ENCODE results near the gene CA10.

The CA10 gene

GRCh38 chr17:51721730-51722129, 436.8 kb downstream of the CA10 start:
- DNase-seq (ENCODE audit: low read depth), result no peak

GRCh38 chr17:51720439-51720838, 438.1 kb downstream of the CA10 start:
- DNase-seq (ENCODE audit: low read depth), result no peak

- DNase-seq (ENCODE audit: low read depth), result no peak
Observed at GRCh38 chr17:51718983-51719382, 439.5 kb downstream of the CA10 start.

GRCh38 chr17:51711581-51711980, 446.9 kb downstream of the CA10 start:
- no peak for DNase-seq (ENCODE audit: low read depth)

- no peak for DNase-seq (ENCODE audit: low read depth)
Observed at GRCh38 chr17:51710634-51710979, 447.9 kb downstream of the CA10 start.

GRCh38 chr17:51709694-51710633, 448.6 kb downstream of the CA10 start:
- no peak for DNase-seq (ENCODE audit: low read depth)

GRCh38 chr17:51707216-51707615, 451.3 kb downstream of the CA10 start:
- no peak for DNase-seq (ENCODE audit: low read depth)

GRCh38 chr17:51706093-51706492, 452.4 kb downstream of the CA10 start:
- DNase-seq (ENCODE audit: low read depth), result no peak

- no peak for DNase-seq (ENCODE audit: low read depth)
Observed at GRCh38 chr17:51703361-51704341, 454.9 kb downstream of the CA10 start.

- DNase-seq (ENCODE audit: low read depth), result no peak
Observed at GRCh38 chr17:51702963-51703360, 455.6 kb downstream of the CA10 start.

- no peak for DNase-seq (ENCODE audit: low read depth)
Observed at GRCh38 chr17:51701501-51701900, 457.0 kb downstream of the CA10 start.

GRCh38 chr17:51700011-51700760, 458.3 kb downstream of the CA10 start:
- no peak for DNase-seq (ENCODE audit: low read depth)

- DNase-seq (ENCODE audit: low read depth), result no peak
Observed at GRCh38 chr17:51699303-51699702, 459.2 kb downstream of the CA10 start.

GRCh38 chr17:51692917-51693316, 465.6 kb downstream of the CA10 start:
- no peak for DNase-seq (ENCODE audit: low read depth)

- no peak for DNase-seq (ENCODE audit: low read depth)
Observed at GRCh38 chr17:51687887-51688286, 470.6 kb downstream of the CA10 start.

GRCh38 chr17:51685287-51685909, 473.1 kb downstream of the CA10 start:
- DNase-seq (ENCODE audit: low read depth), result no peak

GRCh38 chr17:51684214-51684613, 474.3 kb downstream of the CA10 start:
- no peak for DNase-seq (ENCODE audit: low read depth)

- no peak for DNase-seq (ENCODE audit: low read depth)
Observed at GRCh38 chr17:51683291-51683690, 475.2 kb downstream of the CA10 start.

- no peak for DNase-seq (ENCODE audit: low read depth)
Observed at GRCh38 chr17:51682115-51682514, 476.4 kb downstream of the CA10 start.

GRCh38 chr17:51677875-51678274, 480.6 kb downstream of the CA10 start:
- DNase-seq (ENCODE audit: low read depth), result no peak

GRCh38 chr17:51676691-51677487, 481.6 kb downstream of the CA10 start:
- no peak for DNase-seq (ENCODE audit: low read depth)
